ENCODE data around the gene GATAD1.

DNA sequence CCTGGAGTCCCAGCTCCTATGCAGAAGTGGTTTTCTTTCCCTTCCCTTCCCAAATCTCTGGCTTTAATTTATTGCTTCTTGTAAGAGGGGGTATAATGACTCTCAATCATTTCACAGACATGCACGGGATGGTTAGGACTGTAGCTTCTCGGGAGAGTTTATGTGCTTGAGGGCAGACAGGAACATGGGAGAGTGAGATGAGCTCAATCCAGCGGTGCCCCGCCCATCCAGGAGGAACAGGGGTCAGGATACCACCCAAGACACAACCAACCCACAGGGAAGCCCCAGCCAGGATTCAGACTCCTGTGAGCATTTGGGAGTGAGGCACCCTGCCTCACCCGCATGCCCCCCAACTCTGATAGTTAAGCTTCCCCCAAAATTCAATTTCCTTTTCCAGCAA, 33.7 kb upstream of the GATAD1 start:
- TF ChIP-seq, protein P1, sequence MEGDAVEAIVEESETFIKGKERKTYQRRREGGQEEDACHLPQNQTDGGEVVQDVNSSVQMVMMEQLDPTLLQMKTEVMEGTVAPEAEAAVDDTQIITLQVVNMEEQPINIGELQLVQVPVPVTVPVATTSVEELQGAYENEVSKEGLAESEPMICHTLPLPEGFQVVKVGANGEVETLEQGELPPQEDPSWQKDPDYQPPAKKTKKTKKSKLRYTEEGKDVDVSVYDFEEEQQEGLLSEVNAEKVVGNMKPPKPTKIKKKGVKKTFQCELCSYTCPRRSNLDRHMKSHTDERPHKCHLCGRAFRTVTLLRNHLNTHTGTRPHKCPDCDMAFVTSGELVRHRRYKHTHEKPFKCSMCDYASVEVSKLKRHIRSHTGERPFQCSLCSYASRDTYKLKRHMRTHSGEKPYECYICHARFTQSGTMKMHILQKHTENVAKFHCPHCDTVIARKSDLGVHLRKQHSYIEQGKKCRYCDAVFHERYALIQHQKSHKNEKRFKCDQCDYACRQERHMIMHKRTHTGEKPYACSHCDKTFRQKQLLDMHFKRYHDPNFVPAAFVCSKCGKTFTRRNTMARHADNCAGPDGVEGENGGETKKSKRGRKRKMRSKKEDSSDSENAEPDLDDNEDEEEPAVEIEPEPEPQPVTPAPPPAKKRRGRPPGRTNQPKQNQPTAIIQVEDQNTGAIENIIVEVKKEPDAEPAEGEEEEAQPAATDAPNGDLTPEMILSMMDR (IDR thresholded peaks at IDR 0.05), result no peak
- TF ChIP-seq POLR2AphosphoS5 (IDR thresholded peaks at IDR 0.05) (no peak), EP300 (IDR thresholded peaks at IDR 0.05) (no peak), POLR2A (IDR thresholded peaks at IDR 0.05) (no peak)
